Stimulated activated CD4-positive, alpha-beta T cell treated with anti-CD3 and anti-CD28 coated beads, Interleukin-1b, Interleukin-23, amount 100 ng/mL, for 48 hours (primary cell): ENCODE measurements around the gene UBN2.

Source experiments
- DNase-seq: peaks from one replicate; pipeline ENCODE4 v3.0.0-alpha.2; 2020

UBN2 gene

GRCh38 chr7:139232904-139233303, 1.9 kb downstream of the UBN2 start:
- no peak for DNase-seq

- DNase-seq = no peak
These were observed 10.2 kb downstream of the UBN2 start for GRCh38 chr7:139241258-139241657.

- no peak for DNase-seq
These were observed 11.8 kb downstream of the UBN2 start for GRCh38 chr7:139242741-139243281.

- no peak for DNase-seq
These were observed 14.4 kb downstream of the UBN2 start for GRCh38 chr7:139245401-139245800.

GRCh38 chr7:139246494-139246893, 15.5 kb downstream of the UBN2 start:
- DNase-seq = no peak

- no peak for DNase-seq
These were observed 15.9 kb downstream of the UBN2 start for GRCh38 chr7:139246905-139247304.

GRCh38 chr7:139249179-139249810, 18.3 kb downstream of the UBN2 start:
- no peak for DNase-seq

GRCh38 chr7:139252451-139252850, 21.4 kb downstream of the UBN2 start:
- no peak for DNase-seq

GRCh38 chr7:139254281-139254680, 23.2 kb downstream of the UBN2 start:
- no peak for DNase-seq

GRCh38 chr7:139254728-139255127, 23.7 kb downstream of the UBN2 start:
- DNase-seq = no peak

GRCh38 chr7:139255290-139255689, 24.3 kb downstream of the UBN2 start:
- DNase-seq = no peak

GRCh38 chr7:139259142-139259541, 28.1 kb downstream of the UBN2 start:
- no peak for DNase-seq

- DNase-seq = no peak
These were observed 33.2 kb downstream of the UBN2 start for GRCh38 chr7:139264220-139264619.

- DNase-seq = no peak
These were observed 34.6 kb downstream of the UBN2 start for GRCh38 chr7:139265673-139266072.

- DNase-seq = no peak
These were observed 40.9 kb downstream of the UBN2 start for GRCh38 chr7:139271718-139272628.

- no peak for DNase-seq
These were observed 53.3 kb downstream of the UBN2 start for GRCh38 chr7:139284252-139284896.

GRCh38 chr7:139286144-139286543, 55.1 kb downstream of the UBN2 start:
- no peak for DNase-seq

- no peak for DNase-seq
These were observed 61.8 kb downstream of the UBN2 start for GRCh38 chr7:139292821-139293220.

GRCh38 chr7:139293534-139293933, 62.5 kb downstream of the UBN2 start:
- no peak for DNase-seq

- DNase-seq = no peak
These were observed 63.2 kb downstream of the UBN2 start for GRCh38 chr7:139294241-139294640.

GRCh38 chr7:139294951-139295575, 64.0 kb downstream of the UBN2 start:
- DNase-seq = no peak

GRCh38 chr7:139297795-139298194, 66.8 kb downstream of the UBN2 start:
- no peak for DNase-seq

GRCh38 chr7:139299296-139299695, 68.3 kb downstream of the UBN2 start:
- no peak for DNase-seq
